ENCODE data around the gene CLC.

The CLC gene

GRCh38 chr19:39709026-39709872, 28.6 kb downstream of the CLC start (continued):
- no peak for TF ChIP-seq PRDM10 (tag by site-specific recombination; IDR thresholded peaks at IDR 0.05)
- TF ChIP-seq OVOL3 (tag by site-specific recombination; IDR thresholded peaks at IDR 0.05) = no peak
- TF ChIP-seq SP3 (tag by site-specific recombination; IDR thresholded peaks at IDR 0.05) = no peak

GRCh38 chr19:39708594-39708993, 29.2 kb downstream of the CLC start:
- no peak for TF ChIP-seq ZNF514 (tag by site-specific recombination; IDR thresholded peaks at IDR 0.05)
- Histone ChIP-seq H3K27ac (ENCODE audit: extremely low read depth, low read depth, low read length) (no peak overlapping the region), H3K9me3 (ENCODE audit: control insufficient read depth, insufficient read depth, low read depth, low read length) (peaks cover 3% of the 10 kb centered on the region), H3K4me3 (ENCODE audit: low read depth, low read length) (no peak overlapping the region), H3K4me1 (ENCODE audit: control insufficient read depth, insufficient read depth, low read length) (peaks cover 9% of the 10 kb centered on the region), H3K36me3 (ENCODE audit: control insufficient read depth in 2 of 2, insufficient read depth in 1 of 2, low read length in 2 of 2) (no peaks in the 10 kb centered on the region; a peak in 1 of 3 replicates)
- POLR2A ChIA-PET = no interaction called here
- CTCF ChIA-PET = interaction anchor here (0.6 kb wide), 1 partner anchor 200 kb away, joined by 3 read pairs; no protein-coding TSS in a partner anchor

GRCh38 chr19:39705578-39706188, 32.1 kb downstream of the CLC start:
- TF ChIP-seq ZNF560 (tag by site-specific recombination; IDR thresholded peaks at IDR 0.05; ENCODE audit: borderline replicate concordance) (no peak), ZNF777 (tag by site-specific recombination; IDR thresholded peaks at IDR 0.05; ENCODE audit: borderline replicate concordance) (no peak), MZF1 (tag by site-specific recombination; IDR thresholded peaks at IDR 0.05; ENCODE audit: borderline replicate concordance) (no peak), SP3 (tag by site-specific recombination; IDR thresholded peaks at IDR 0.05) (no peak), ZBTB48 (tag by site-specific recombination; IDR thresholded peaks at IDR 0.05) (no peak), ZNF391 (tag by site-specific recombination; IDR thresholded peaks at IDR 0.05; ENCODE audit: borderline replicate concordance, low read depth) (no peak), ZNF558 (tag by site-specific recombination; IDR thresholded peaks at IDR 0.05) (no peak), ZNF529 (tag by site-specific recombination; IDR thresholded peaks at IDR 0.05; ENCODE audit: insufficient replicate concordance) (no peak), ZSCAN4 (tag by site-specific recombination; IDR thresholded peaks at IDR 0.05) (no peak), KLF1 (tag by site-specific recombination; IDR thresholded peaks at IDR 0.05) (no peak), TCF7L2 (IDR thresholded peaks at IDR 0.05; ENCODE audit: borderline replicate concordance, low read depth, low read length) (no peak), ZNF580 (tag by site-specific recombination; IDR thresholded peaks at IDR 0.05) (no peak), OSR2 (tag by site-specific recombination; IDR thresholded peaks at IDR 0.05) (no peak), GLI2 (tag by site-specific recombination; IDR thresholded peaks at IDR 0.05; ENCODE audit: borderline replicate concordance, low read depth) (no peak), ZNF140 (tag by site-specific recombination; IDR thresholded peaks at IDR 0.05) (no peak)
- Histone ChIP-seq H3K4me3 (ENCODE audit: low read depth, low read length) (no peak overlapping the region), H3K36me3 (ENCODE audit: control insufficient read depth in 2 of 2, insufficient read depth in 1 of 2, low read length in 2 of 2) (no peaks in the 10 kb centered on the region; a peak in 1 of 3 replicates), H3K9me3 (ENCODE audit: control insufficient read depth, insufficient read depth, low read depth, low read length) (no peaks in the 10 kb centered on the region; the same call in 1 of the 2 replicates), H3K27ac (ENCODE audit: extremely low read depth, low read depth, low read length) (no peak overlapping the region), H3K4me1 (ENCODE audit: control insufficient read depth, insufficient read depth, low read length) (peaks cover 9% of the 10 kb centered on the region)
- ChIA-PET POLR2A (no interaction called here), CTCF (interaction anchor here (0.6 to 1.4 kb wide), 2 partner anchors 139 to 1540 kb away, joined by 3 to 4 read pairs; no protein-coding TSS in a partner anchor)

Data from HEK293 (cell line).